GM12873 (cell line): ENCODE measurements around the gene EVX2.

ENCODE experiments used
- TF ChIP-seq, protein P1 (sequence below): IDR thresholded peaks from 2 replicates; pipeline ENCODE4 v1.5.1; 2012; ENCODE audit warnings: low read depth, mild to moderate bottlenecking, moderate library complexity, low read length, control low read depth; ENCODE audit not compliant: insufficient read depth; ENCODE audit errors: missing control alignments

EVX2 gene

DNA sequence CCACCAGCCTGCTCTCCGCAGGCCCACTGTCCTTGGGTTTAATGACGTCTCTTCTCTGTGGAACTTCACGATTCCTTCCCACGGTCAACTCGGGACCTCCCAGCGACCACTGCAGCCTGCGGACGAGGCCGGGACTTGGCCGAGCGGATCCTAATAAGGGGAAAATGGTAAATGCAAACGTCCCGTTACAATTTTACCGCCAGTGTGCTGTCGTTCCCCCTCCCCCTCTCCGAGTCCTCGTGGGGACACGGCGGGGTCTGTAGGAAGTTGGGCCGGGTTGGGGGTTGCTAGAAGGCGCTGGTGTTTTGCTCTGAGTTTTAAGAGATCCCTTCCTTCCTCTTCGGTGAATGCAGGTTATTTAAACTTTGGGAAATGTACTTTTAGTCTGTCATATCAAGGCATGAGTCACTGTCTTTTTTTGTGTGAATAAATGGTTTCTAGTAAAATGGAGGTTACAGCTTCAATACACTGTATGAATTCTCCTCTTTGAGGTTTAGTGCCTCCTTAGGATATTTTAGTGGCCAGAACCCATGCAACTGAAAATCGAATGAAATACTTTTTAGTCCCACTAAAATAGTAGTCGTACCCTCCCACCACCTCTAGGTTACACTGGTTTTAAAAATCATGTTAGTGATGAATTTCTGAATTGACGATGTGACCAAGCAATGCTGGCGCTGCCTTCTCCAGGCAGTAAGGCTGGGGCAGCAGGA lies 25.6 kb upstream of the EVX2 start:
- TF ChIP-seq, protein P1, sequence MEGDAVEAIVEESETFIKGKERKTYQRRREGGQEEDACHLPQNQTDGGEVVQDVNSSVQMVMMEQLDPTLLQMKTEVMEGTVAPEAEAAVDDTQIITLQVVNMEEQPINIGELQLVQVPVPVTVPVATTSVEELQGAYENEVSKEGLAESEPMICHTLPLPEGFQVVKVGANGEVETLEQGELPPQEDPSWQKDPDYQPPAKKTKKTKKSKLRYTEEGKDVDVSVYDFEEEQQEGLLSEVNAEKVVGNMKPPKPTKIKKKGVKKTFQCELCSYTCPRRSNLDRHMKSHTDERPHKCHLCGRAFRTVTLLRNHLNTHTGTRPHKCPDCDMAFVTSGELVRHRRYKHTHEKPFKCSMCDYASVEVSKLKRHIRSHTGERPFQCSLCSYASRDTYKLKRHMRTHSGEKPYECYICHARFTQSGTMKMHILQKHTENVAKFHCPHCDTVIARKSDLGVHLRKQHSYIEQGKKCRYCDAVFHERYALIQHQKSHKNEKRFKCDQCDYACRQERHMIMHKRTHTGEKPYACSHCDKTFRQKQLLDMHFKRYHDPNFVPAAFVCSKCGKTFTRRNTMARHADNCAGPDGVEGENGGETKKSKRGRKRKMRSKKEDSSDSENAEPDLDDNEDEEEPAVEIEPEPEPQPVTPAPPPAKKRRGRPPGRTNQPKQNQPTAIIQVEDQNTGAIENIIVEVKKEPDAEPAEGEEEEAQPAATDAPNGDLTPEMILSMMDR, result no peak

DNA sequence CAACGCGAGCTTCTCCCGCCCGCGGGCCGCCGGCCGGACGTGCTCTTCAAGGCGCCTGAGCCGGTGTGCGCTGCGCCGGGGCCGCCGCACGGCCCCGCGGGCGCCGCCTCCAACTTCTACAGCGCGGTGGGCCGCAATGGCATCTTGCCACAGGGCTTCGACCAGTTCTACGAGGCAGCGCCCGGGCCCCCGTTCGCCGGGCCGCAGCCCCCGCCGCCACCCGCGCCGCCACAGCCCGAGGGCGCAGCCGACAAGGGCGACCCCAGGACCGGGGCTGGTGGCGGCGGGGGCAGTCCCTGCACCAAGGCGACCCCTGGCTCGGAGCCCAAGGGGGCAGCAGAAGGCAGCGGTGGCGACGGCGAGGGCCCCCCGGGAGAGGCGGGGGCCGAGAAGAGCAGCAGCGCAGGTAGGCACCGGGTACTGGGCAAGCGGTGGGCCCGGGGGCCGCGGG lies 24.0 kb upstream of the EVX2 start:
- TF ChIP-seq, protein P1, result no peak

DNA sequence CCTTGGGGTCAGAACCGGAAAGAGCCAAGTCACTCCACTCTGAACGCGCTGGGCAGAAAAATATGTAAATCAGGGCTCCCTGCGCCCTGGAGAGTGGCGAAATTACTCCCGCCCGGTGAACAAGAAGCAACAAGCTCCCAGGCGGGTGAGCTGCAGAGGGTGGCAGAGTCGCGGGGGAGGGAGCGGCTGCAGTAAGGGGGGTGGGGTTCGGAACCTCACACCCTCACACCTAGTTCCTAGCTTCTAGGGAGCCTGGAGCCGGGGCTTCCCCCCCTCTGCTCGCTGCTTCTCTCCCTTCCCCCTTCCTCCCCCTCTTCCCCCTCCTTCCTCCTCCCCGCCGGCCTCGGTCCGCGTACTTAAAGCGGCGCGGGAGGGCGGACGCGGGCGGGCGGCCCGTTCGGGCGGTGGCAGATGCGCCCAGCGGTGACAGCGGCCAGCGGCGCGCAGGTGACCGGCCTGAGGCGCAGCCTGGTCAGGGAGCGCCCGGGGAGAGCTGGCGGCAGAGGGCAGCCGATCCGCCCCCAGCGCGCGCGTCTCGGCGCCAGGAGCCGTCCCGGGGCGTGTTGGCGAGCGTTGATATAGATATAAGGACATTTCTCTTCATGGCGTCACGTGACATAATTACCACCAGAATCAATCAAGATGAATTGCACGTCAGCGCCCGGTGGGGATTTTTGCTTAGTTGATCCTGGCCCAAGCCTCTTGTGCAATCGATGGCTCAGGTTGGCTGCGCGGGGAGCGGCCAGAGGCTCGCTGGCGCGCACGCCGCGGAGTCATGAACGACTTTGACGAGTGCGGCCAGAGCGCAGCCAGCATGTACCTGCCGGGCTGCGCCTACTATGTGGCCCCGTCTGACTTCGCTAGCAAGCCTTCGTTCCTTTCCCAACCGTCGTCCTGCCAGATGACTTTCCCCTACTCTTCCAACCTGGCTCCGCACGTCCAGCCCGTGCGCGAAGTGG lies 23.1 kb upstream of the EVX2 start, which contains the start of gene HOXD11:
Gene HOXD11 (plus strand): TSS at position 700 of the 959 bp plus-strand sequence. CDS start 76 bp downstream, at position 776.
- TF ChIP-seq, protein P1, result no peak

DNA sequence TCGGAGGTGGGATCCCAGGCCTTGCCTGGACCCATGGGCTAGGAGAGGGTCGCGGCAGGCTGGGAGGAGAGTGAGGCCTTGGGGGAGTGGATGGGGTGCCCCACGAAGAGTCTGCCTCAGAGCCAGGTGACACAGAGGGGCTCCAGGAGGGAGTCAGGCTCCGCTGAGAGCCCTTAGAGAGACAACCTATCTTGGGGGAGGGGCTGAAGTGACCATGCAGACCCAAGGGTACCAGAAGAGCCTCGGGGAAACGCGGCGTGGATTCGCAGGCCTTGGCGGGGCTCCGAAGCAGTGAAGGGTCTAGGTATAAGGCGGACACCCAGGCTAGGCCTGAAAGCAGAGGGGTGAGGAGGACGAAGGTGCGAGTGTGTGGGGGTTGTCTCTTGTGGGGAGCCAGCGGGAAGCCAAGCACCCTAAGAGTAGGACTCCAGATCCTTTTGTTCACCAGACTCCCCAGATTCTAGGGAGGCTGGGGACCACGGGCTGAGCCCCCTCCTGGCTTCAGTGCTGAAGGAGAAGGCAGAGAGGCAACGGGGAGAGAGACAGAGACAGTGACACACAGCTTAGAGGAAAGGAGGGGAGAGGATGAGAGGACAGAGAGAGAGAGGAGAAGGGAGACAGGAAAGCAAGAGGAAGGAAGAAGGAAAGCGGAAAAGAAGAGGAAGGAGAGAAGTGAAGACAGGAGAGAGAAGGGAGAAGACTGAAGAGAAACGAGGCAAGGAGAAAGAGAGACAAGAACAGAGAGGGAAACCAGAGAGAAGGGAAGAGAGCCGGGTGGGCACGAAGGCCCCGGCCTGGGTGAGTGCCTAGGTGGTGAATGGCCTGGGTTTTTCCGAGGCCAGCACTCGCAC lies 22.2 kb upstream of the EVX2 start:
- TF ChIP-seq, protein P1, result no peak

DNA sequence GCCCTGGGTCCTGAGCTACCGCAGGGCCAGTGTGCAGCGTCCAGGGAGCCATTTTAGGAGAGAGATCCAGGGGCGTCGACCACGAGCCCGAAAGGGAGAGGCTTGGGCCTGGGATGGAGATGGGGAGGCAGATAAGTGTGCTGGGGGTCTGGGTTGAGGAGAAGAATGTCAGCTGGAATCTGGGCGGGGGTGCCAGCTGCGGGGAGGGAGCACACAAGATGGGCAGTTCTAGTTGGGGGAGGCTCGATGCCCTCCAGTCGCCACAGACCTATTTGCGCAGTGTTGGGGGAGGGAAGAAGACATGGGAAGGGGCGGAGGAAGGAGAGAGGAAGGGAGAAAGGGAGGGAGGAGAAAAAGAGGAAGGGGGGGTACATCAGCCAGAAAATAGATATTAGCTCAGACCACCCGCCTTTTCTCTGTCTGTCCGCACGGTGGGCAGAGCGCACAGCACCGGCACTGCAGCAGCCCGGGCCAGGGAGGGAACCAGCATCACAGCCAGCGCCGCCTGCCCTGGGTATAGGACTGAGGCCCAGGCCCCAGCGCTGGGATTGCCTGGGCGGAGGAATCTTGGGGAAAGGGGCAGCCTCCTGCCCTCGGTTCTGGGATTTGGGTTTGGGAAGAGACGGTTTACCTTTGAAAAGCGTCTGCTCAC lies 21.4 kb upstream of the EVX2 start:
- TF ChIP-seq, protein P1, result no peak

DNA sequence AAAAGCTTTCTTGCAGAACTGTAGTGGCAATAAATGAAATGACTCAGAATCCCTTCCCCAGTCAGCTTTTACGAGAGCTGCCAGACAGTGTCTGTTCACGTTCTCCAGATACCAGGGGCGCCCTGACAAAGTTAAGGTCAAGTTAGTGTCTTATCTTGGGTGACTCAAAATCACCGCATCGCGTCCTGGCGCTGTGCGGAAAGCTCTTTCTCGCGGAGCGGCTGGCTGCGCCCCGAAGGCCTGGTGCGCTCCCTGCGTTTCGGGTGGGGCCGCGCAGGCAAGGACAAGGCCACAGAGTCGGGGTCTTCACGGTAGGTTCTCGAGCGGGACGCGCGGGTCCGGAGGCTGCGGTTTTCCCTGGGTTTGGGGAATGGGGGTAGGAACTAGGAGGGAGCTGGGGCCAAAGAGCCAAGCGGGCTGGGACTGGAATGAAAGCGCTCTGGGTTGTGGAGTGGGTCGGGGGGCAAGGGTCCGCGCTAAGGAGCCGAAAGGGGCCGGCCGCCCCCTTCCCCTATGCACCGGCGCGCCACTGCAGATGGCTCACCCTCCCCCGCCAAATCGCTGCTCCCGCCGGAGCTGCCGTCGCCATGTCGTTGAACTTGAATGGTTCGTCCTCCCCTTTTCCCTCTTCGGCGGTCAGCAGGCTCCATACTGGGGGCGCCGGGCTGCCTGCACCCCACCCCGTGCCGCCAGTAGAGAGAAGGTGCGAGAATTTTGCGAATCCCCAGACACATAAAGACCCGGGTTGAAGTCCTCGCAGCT lies 20.7 kb upstream of the EVX2 start:
- TF ChIP-seq, protein P1, result no peak
